ENCODE data around the gene BICDL1. TPM values are rescaled to one million over a fixed set of nuclear protein-coding genes. Genes with fewer than 3 reads are reported as not detected.

BICDL1 gene
- total RNA-seq, 4 donors from 2014 or later: 0.66 to 2.4 (median 2.2) TPM; not detected in 1

DNA sequence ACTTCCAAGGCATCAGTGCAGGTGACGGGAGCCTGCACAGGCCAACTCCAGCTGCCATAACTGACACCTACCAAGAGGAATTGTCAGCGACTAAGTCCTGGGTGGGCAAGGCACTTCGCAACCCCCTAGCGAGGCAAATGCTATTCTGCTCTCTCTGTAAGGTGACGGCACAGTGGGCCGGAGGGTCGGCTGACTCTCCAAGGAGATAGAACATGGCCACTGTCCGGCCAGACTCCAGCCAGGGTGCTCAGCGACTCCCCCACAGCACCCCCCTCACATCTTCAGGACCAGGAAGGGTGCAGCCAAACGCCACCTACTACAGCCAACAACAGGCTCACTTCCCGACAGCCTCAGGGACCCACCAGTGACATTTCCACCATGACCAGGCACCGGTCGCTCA lies 114.3 kb downstream of the BICDL1 start:
- TF ChIP-seq, protein P1, sequence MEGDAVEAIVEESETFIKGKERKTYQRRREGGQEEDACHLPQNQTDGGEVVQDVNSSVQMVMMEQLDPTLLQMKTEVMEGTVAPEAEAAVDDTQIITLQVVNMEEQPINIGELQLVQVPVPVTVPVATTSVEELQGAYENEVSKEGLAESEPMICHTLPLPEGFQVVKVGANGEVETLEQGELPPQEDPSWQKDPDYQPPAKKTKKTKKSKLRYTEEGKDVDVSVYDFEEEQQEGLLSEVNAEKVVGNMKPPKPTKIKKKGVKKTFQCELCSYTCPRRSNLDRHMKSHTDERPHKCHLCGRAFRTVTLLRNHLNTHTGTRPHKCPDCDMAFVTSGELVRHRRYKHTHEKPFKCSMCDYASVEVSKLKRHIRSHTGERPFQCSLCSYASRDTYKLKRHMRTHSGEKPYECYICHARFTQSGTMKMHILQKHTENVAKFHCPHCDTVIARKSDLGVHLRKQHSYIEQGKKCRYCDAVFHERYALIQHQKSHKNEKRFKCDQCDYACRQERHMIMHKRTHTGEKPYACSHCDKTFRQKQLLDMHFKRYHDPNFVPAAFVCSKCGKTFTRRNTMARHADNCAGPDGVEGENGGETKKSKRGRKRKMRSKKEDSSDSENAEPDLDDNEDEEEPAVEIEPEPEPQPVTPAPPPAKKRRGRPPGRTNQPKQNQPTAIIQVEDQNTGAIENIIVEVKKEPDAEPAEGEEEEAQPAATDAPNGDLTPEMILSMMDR (IDR thresholded peaks at IDR 0.05; ENCODE audit: low read depth): no peak

DNA sequence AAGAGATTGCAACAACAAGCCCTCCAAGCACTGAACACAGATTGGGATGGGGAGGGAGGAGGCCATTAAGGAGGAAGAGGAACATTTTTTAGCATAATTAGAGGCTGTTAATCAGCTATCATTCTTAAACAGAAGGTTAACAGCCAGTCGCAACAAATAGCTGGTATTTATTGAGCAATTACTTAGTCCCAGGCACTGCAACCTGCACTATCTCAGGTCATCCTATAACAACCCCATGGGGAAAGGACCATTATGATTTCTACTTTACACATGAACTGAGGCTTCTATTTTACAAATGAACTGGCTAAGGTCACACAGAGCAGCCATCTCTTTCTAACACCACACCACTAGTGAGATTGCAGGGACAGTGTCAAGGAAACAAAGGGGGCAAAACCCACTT lies 117.1 kb downstream of the BICDL1 start:
- TF ChIP-seq, protein P1 (IDR thresholded peaks at IDR 0.05; ENCODE audit: low read depth): no peak

DNA sequence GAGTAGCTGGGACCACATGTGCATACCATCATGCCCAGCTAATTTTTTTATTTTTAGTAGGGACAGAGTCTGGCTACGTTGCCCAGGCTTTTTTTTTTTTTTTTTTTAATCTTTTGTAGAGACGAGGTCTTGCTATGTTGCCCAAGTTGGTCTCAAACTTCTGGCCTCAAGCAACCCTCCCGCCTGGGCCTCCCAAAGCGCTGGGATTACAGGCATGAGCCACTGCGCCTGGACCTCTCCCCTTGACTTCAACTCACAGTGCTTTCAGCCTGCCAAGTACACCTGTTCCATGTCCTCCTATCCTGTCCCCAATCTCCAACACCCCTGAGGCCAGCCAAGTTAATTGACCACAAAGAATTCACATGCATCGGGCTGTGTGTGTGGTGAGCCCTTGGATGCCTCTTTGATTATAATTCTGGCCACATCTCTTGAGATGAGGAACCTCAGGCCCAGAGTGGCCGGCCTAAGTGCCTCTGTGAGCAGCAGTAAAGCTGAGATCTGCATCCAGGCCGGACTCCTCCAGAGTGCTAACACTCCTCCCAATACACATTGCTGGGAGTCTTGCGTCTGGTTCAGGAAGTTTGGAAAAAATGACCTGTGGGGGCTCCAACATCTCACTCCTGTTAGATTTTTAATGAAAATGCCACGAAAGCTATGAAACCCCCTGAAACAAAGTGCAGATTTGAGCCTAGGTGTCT lies 120.7 kb downstream of the BICDL1 start:
- TF ChIP-seq, protein P1 (IDR thresholded peaks at IDR 0.05; ENCODE audit: low read depth): no peak

DNA sequence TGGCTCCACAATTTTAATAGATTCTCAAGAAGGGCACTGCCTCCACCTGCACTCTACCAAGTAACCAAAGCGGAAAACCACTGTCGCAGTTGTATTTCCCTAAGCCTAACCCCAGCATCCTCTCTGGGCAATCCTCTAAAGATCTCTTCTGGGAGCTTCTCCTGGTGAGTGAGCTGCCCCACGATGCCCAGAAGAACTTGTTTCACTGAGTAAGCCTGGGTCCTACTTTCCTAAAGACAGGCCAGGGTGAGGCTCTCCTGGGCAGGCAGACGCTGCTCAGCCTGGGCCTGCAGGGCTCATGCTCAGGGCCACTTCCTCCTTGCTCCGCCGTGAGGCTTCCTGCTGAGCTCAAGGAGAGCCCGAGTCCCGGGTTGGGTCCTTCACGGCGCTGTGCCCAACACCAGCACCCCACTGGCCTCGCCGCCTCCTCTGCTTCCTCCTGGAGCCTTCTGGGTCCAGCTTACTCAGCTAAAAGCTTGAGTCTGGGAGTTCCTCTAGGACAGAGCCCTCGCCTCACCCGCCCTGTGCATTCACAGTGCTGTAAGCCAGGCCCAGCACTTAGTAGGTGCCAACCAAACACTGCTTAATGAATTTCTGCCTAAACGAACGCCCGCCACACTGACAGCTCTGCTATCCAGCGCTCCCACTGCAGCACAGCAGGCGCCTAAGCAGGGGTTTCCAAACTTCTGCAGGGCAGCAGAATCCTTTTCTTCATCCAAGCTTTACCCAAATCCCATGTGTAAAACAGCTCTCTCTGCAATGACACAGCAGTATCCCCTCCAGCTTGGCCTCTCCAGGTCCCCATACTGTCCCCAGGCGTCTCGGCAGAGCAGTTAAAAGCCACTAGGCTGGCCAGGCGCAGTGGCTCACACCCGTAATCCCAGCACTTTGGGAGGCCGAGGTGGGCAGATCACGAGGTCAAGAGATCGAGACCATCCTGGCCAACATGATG lies 121.8 kb downstream of the BICDL1 start:
- TF ChIP-seq, protein P1 (IDR thresholded peaks at IDR 0.05; ENCODE audit: low read depth): no peak

DNA sequence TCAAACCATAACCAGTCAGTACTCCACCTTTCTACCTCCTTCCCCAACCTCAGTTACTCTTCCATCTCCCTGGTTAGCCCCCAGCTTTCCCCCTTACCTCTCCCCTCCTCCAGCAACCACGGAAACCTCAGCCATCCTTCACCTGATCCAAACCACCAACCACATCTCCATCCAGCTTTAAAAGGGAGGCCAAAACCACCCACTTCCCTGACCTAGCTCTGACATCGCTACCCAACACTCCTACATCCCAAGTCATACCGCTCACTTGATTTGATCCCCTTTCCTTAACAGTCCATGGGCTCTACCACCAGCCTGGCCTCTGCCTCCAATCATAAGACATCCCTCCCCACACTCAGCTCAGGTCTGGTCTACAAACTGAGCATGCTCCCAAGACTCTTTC lies 126.0 kb downstream of the BICDL1 start:
- TF ChIP-seq, protein P1 (IDR thresholded peaks at IDR 0.05; ENCODE audit: low read depth): no peak

DNA sequence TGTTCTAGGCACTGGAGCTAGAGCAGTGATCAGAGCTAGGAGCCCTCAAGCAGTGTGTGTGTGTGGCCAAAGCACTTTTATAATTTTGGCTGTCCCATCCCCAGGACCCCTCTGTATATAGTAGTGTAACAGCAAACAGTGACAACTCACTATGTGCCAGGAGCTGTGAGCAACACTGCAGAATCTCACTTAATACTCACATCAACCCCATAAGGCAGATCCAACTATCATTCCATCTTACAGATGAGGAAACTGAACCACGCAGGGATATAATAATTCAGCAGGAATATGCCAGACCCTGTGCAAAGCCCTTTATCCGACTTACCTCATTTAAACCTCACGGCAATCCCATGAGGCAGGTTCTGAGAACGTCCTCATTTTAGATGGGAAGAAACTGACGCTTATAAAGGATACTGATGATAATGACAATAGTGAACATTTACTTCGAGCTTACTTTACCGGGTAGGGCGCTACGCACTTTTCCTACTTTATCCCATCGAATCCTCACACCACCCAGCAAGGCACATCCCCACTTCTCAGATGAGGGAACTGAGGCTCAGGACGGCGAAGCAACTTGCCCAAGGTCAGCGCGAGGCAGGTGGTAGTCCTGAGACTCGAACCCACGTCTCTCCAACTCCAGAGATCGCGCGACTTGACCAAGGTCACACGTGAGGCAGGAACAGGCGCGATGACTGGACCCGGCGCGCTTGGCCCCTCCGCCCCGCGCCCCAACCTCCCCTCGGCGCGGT lies 126.8 kb downstream of the BICDL1 start:
- TF ChIP-seq, protein P1 (IDR thresholded peaks at IDR 0.05; ENCODE audit: low read depth): no peak

DNA sequence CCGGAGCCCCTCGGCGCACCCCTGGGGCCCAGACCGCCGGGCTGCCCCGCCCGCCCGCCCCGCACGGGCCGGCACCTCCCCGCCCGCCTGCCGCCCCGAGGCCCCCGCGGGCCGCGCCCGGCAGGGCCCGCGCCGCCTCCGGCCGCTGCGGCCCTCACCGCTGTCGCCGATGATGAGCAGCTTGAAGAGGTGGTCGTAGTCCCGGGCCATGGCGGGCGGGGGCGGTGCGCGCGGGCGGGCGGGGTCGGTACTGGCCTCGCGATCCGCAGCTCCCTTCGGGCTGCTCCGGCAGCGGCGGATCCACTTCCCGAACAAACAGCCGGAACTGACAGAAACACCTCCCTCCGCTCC lies 127.4 kb downstream of the BICDL1 start, which contains the start of gene RAB35:
RAB35 (minus strand) TSS at position 313 of the 351 bp plus-strand sequence; CDS start at position 210, 103 bp downstream.
- TF ChIP-seq, protein P1 (IDR thresholded peaks at IDR 0.05; ENCODE audit: low read depth): no peak

Data from subcutaneous adipose tissue (tissue), 4 donors.